K562 (cell line): ENCODE data around the gene RUNX1. TPM values are rescaled to one million over a fixed set of nuclear protein-coding genes. Genes with fewer than 3 reads are reported as not detected.

Experiments used
- ATAC-seq: fragments of 200-7000 bp; cut with Tn5 transposase; 3 replicates; pipeline ENCODE4 v1.9.1; 2020; ENCODE audit warnings: moderate library complexity
- BruUV-seq: library from RNA; stranded (reverse); fragments of 400-500 nt; replicated peaks from 2 replicates; lab custom pipeline; 2021; lab: Mats Ljungman, UMichigan
- CTCF ChIA-PET: fragments of 300-600 bp; formaldehyde crosslinking; extraction: SDS; loops from one replicate; lab custom pipeline; 2021; ENCODE audit warnings: low intra/inter-chr PET ratio; lab: Yijun Ruan, JAX
- POLR2A ChIA-PET: fragments of 300-600, 350-650 bp; sonication (Branson Sonifier 250); formaldehyde crosslinking; extraction: SDS; loops from one replicate; lab custom pipeline; 2021; ENCODE audit warnings: antibody characterized with exemption, inconsistent platforms; lab: Yijun Ruan, JAX
- DNase-seq, 4 experiments: peaks; one replicate each; pipeline versions ENCODE4 v3.0.0 to v3.0.0-alpha.2; 2011 to 2018; ENCODE audit warnings: low spot score in 3 of 4, mixed read lengths in 3 of 4; ENCODE audit errors: extremely low read depth in 1 of 4
- FAIRE-seq: peaks from 2 replicates; lab custom pipeline; 2011; peaks lifted over from hg19 to GRCh38; lab: Jason Lieb, UNC
- H2AFZ ChIP-seq: 2 replicates; pipeline ENCODE4 v1.6.0; 2011; ENCODE audit warnings: low read depth, low read length, control low read depth, inconsistent platforms
- H3K27ac ChIP-seq: fragments of 200-600 bp; 3 replicates; pipeline ENCODE4 v1.8.0; 2011; ENCODE audit warnings: low read depth, mild to moderate bottlenecking, control low read depth, inconsistent platforms, low read length, moderate library complexity, mixed read lengths; ENCODE audit errors: extremely low read depth
- H3K27me3 ChIP-seq, 2 experiments: fragments of 300-600 bp in 1 of 2; 2 replicates in 1 of 2; 3 replicates in 1 of 2; pipeline versions ENCODE4 v1.6.0 to v1.8.0; 2011; ENCODE audit warnings: inconsistent platforms in 2 of 2, low read length in 2 of 2, mild to moderate bottlenecking in 1 of 2, mixed read lengths in 1 of 2, moderate library complexity in 1 of 2; ENCODE audit not compliant: control insufficient read depth in 2 of 2, insufficient read depth in 2 of 2
- H3K36me3 ChIP-seq: fragments of 300-600 bp; 3 replicates; pipeline ENCODE4 v1.8.0; 2011; ENCODE audit warnings: mild to moderate bottlenecking, low read length, inconsistent platforms; ENCODE audit not compliant: control insufficient read depth, insufficient read depth
- H3K4me1 ChIP-seq, 2 experiments: fragments of 200-600 bp in 1 of 2; replicated peaks in 1 of 2; 2 replicates in 1 of 2; 3 replicates in 1 of 2; pipeline versions ENCODE4 v1.5.1 to v1.8.0; 2011; ENCODE audit warnings: inconsistent platforms in 2 of 2, low read length in 2 of 2, mild to moderate bottlenecking in 1 of 2, mixed read lengths in 1 of 2, moderate library complexity in 1 of 2; ENCODE audit not compliant: control insufficient read depth in 2 of 2, insufficient read depth in 2 of 2
- H3K4me2 ChIP-seq: 2 replicates; pipeline ENCODE4 v1.6.1; 2011; ENCODE audit warnings: low read length, control low read depth, inconsistent platforms, mixed read lengths; ENCODE audit not compliant: insufficient read depth
- H3K4me3 ChIP-seq: fragments of 200-600 bp; sonication (generic), shearing (Covaris generic); 2 replicates; pipeline ENCODE4 v1.5.1; 2016; ENCODE audit warnings: control low read depth, inconsistent platforms
- H3K79me2 ChIP-seq: fragments of 200-600 bp; 3 replicates; pipeline ENCODE4 v1.8.0; 2011; ENCODE audit warnings: low read length, inconsistent platforms; ENCODE audit not compliant: control insufficient read depth, insufficient read depth
- H3K9ac ChIP-seq, 2 experiments: 2 replicates each; pipeline versions ENCODE4 v1.6.0 to v1.6.1; 2011; ENCODE audit warnings: low read depth in 2 of 2, low read length in 2 of 2, control low read depth in 1 of 2, inconsistent platforms in 1 of 2, mild to moderate bottlenecking in 1 of 2, mixed read lengths in 1 of 2; ENCODE audit not compliant: insufficient read depth in 1 of 2
- H3K9me1 ChIP-seq: one replicate; pipeline ENCODE4 v1.6.0; 2011; ENCODE audit warnings: inconsistent platforms, mild to moderate bottlenecking, low read length, moderate library complexity; ENCODE audit not compliant: control insufficient read depth, insufficient read depth
- H3K9me3 ChIP-seq: replicated peaks from 2 replicates; pipeline ENCODE4 v1.5.1; 2011; ENCODE audit warnings: low read depth, low read length, inconsistent platforms; ENCODE audit not compliant: control insufficient read depth, insufficient read depth
- H4K20me1 ChIP-seq: replicated peaks from 2 replicates; pipeline ENCODE4 v1.6.1; 2011; ENCODE audit warnings: low read length, inconsistent platforms, mixed read lengths; ENCODE audit not compliant: control insufficient read depth, insufficient read depth
- EP400 ChIP-seq: fragments of 450-650 bp; IDR thresholded peaks from 2 replicates; pipeline ENCODE4 v1.6.1; 2017; ENCODE audit warnings: antibody characterized with exemption, mild to moderate bottlenecking, moderate library complexity
- KAT2B ChIP-seq: IDR thresholded peaks from one replicate; pipeline ENCODE4 v1.6.1; 2012; ENCODE audit warnings: low read depth, mild to moderate bottlenecking, control low read depth, inconsistent platforms, low read length, moderate library complexity
- NCOA1 ChIP-seq: fragments of 450-650 bp; IDR thresholded peaks from 2 replicates; pipeline ENCODE4 v1.6.1; 2016; ENCODE audit warnings: low read depth
- SMAD4 ChIP-seq: fragments of 250-450 bp; sonication (Bioruptor Pico); conservative IDR thresholded peaks from 2 replicates; pipeline ENCODE4 v1.8.0; 2021; ENCODE audit warnings: inconsistent platforms, mild to moderate bottlenecking, moderate library complexity
- TSHZ1 ChIP-seq: fragments of 250-450 bp; sonication (Bioruptor Pico); IDR thresholded peaks from 2 replicates; pipeline ENCODE4 v1.4.0; 2020; ENCODE audit warnings: mild to moderate bottlenecking, moderate library complexity
- UBTF ChIP-seq, 2 experiments: IDR thresholded peaks; 2 replicates each; pipeline ENCODE4 v1.6.1; 2012; ENCODE audit warnings: improper control_type of control experiment in 2 of 2, low read depth in 2 of 2, low read length in 2 of 2, borderline replicate concordance in 1 of 2
- WGBS: fragments of 100-300 bp; shearing (Covaris generic); methylation state at CpG from one replicate; pipeline ENCODE4 v1.1.6; 2016; ENCODE audit warnings: low coverage, mixed read lengths; ENCODE audit not compliant: insufficient coverage; ENCODE audit errors: missing lambda C conversion rate; 5-methylcytosine and 5-hydroxymethylcytosine counted together
- in situ Hi-C: fragments of 300-500 bp; cut with MboI; formaldehyde crosslinking; loops from 4 replicates; pipeline ENCODE4 v1.15.0; 2018; ENCODE audit warnings: inconsistent platforms, mixed read lengths
- intact Hi-C: fragments of 100-400 bp; cut with micrococcal nuclease; formaldehyde crosslinking; loops from 2 replicates; pipeline ENCODE4 v1.14.2; 2022
- polyA plus RNA-seq, 8 experiments: library from polyadenylated mRNA; depleted of rRNA in 4 of 8; stranded (reverse) in 5 of 8; unstranded in 3 of 8; fragments of >200 nt; fragmentation: Nextera tagmentation in 2 of 8; fragmentation: Illumina TruSeq in 1 of 8; extraction: Ambion mirVana in 2 of 8; extraction: Trizol in 1 of 8; gene quantifications; 2 replicates each; pipeline versions ENCODE4 v1.2.1 to v1.2.3, GENCODE V29; 2011 to 2014; ENCODE audit warnings: inconsistent platforms in 1 of 8, missing spikeins in 1 of 8
- total RNA-seq, 7 experiments: library from RNA; depleted of rRNA in 6 of 7; stranded (reverse); fragments of >200 nt in 6 of 7; fragmentation: Illumina TruSeq in 2 of 7; extraction: Trizol in 2 of 7; gene quantifications; 2 replicates each; pipeline versions ENCODE4 v1.2.1 to v1.2.3, GENCODE V29; 2011 to 2021; ENCODE audit warnings: low replicate concordance in 1 of 7

The RUNX1 gene
- total and polyA plus RNA-seq, 9 of the 15 experiments (the other 6 are each of a cell fraction or from before 2014, with no cell fraction given): 2.2 to 68.6 (median 17.8) TPM

- TF ChIP-seq UBTF (IDR thresholded peaks at IDR 0.05; ENCODE audit: borderline replicate concordance in 1 of 2, low read depth in 2 of 2, low read length in 2 of 2): no peak
- no peak for TF ChIP-seq KAT2B
- TF ChIP-seq TSHZ1: no peak
These were observed 47.9 kb upstream of the RUNX1 start (continued) for GRCh38 chr21:35096959-35097358.

GRCh38 chr21:35095859-35096291 lies 46.8 kb upstream of the RUNX1 start:
- no peaks in the 10 kb centered on the region for H3K36me3 ChIP-seq
- H3K79me2 ChIP-seq: no peaks in the 10 kb centered on the region
- no peak overlapping the region for H3K9ac ChIP-seq
- CTCF ChIA-PET: no interaction called here
- 100% methylated on average over 2 of the region's 2 CpGs for WGBS
- H2AFZ ChIP-seq: no peak overlapping the region
- no peak overlapping the region for H3K27ac ChIP-seq
- no TSS peak for BruUV-seq
- POLR2A ChIA-PET: interaction anchor here (0.6 to 1.4 kb wide), 2 partner anchors 10 to 61 kb away, joined by 3 to 4 read pairs; no protein-coding TSS in a partner anchor
- no peak overlapping the region for H3K4me3 ChIP-seq
- H3K4me1 ChIP-seq: peaks cover 8 to 28% of the 10 kb centered on the region in 2 experiments
- H3K4me2 ChIP-seq: no peak overlapping the region
- in situ Hi-C loops: no loop called here
- no peak for FAIRE-seq
- no peaks in the 10 kb centered on the region for H3K9me3 ChIP-seq
- no peaks in the 10 kb centered on the region for H3K27me3 ChIP-seq
- TF ChIP-seq SMAD4 (CRISPR knock-in tag): no peak
- TF ChIP-seq EP400: no peak
- no peak for TF ChIP-seq NCOA1
- intact Hi-C loops: no loop called here
- H3K9me1 ChIP-seq: no peaks in the 10 kb centered on the region
- H4K20me1 ChIP-seq: no peaks in the 10 kb centered on the region
- no peak for DNase-seq
- ATAC-seq: no peak
